Measurements from ENCODE around the gene MRPL38. TPM values are rescaled to one million over a fixed set of nuclear protein-coding genes. Genes with fewer than 3 reads are reported as not detected.
"Not testable (repeated sequence)": the region's sequence is repeated elsewhere in the genome, so short reads cannot be mapped to it uniquely, and the experiment has no call there.

MRPL38 gene
- total RNA-seq, 2 experiments from 2014 or later, result 148 to 161 TPM

- peaks cover 21% of the 10 kb centered on the region for H3K4me1 Mint-ChIP-seq
- not testable (repeated sequence) for H3K27ac Mint-ChIP-seq, H3K36me3 Mint-ChIP-seq, H3K4me3 Mint-ChIP-seq, H3K27me3 Mint-ChIP-seq, DNase-seq, H3K9me3 Mint-ChIP-seq
Measured at GRCh38 chr17:75868730-75869281, 35.9 kb downstream of the MRPL38 start.

GRCh38 chr17:75865404-75866188 lies 39.1 kb downstream of the MRPL38 start:
- H3K4me3 Mint-ChIP-seq, H3K27me3 Mint-ChIP-seq, DNase-seq, H3K9me3 Mint-ChIP-seq, H3K36me3 Mint-ChIP-seq, H3K27ac Mint-ChIP-seq: not testable (repeated sequence)
- peaks cover 14% of the 10 kb centered on the region for H3K4me1 Mint-ChIP-seq

- H3K36me3 Mint-ChIP-seq, H3K9me3 Mint-ChIP-seq, DNase-seq, H3K27me3 Mint-ChIP-seq: not testable (repeated sequence)
- Mint-ChIP-seq H3K4me1 (peaks cover 14% of the 10 kb centered on the region), H3K27ac (peak overlapping the region; percentile 56), H3K4me3 (peak overlapping the region; percentile 25)
Measured at GRCh38 chr17:75864887-75865286, 39.8 kb downstream of the MRPL38 start.

- H3K27me3 Mint-ChIP-seq, result no peaks in the 10 kb centered on the region
- H3K36me3 Mint-ChIP-seq, result no peaks in the 10 kb centered on the region
- no peak overlapping the region for H3K4me3 Mint-ChIP-seq
- H3K4me1 Mint-ChIP-seq, result peaks cover 15% of the 10 kb centered on the region
- DNase-seq, result peak; percentile 55
- H3K9me3 Mint-ChIP-seq, result no peaks in the 10 kb centered on the region
- H3K27ac Mint-ChIP-seq, result peak overlapping the region; percentile 56
Measured at GRCh38 chr17:75864448-75864871, 40.2 kb downstream of the MRPL38 start.

GRCh38 chr17:75861927-75862317 lies 42.8 kb downstream of the MRPL38 start:
- DNase-seq, result no peak
- no peak overlapping the region for H3K4me3 Mint-ChIP-seq
- H3K9me3 Mint-ChIP-seq, result no peaks in the 10 kb centered on the region
- H3K4me1 Mint-ChIP-seq, result peaks cover 27% of the 10 kb centered on the region
- no peaks in the 10 kb centered on the region for H3K27me3 Mint-ChIP-seq
- no peak overlapping the region for H3K27ac Mint-ChIP-seq
- H3K36me3 Mint-ChIP-seq, result no peaks in the 10 kb centered on the region

- not testable (repeated sequence) for H3K27ac Mint-ChIP-seq, H3K9me3 Mint-ChIP-seq, H3K4me3 Mint-ChIP-seq, H3K27me3 Mint-ChIP-seq, H3K36me3 Mint-ChIP-seq, DNase-seq
- peaks cover 25% of the 10 kb centered on the region for H3K4me1 Mint-ChIP-seq
Measured at GRCh38 chr17:75859358-75859757, 45.3 kb downstream of the MRPL38 start.

GRCh38 chr17:75856062-75856756 lies 48.5 kb downstream of the MRPL38 start:
- DNase-seq, result no peak
- no peaks in the 10 kb centered on the region for H3K9me3 Mint-ChIP-seq
- H3K4me3 Mint-ChIP-seq, result no peak overlapping the region
- H3K27me3 Mint-ChIP-seq, result no peaks in the 10 kb centered on the region
- no peaks in the 10 kb centered on the region for H3K36me3 Mint-ChIP-seq
- H3K4me1 Mint-ChIP-seq, result peaks cover 26% of the 10 kb centered on the region
- no peak overlapping the region for H3K27ac Mint-ChIP-seq

- Mint-ChIP-seq H3K9me3 (no peaks in the 10 kb centered on the region), H3K27ac (no peak within 1 kb of the TSS), H3K4me1 (peaks cover 26% of the 10 kb centered on the region), H3K4me3 (no peak within 1 kb of the TSS), H3K27me3 (no peaks in the 10 kb centered on the region), H3K36me3 (no peaks in the 10 kb centered on the region)
- DNase-seq, result peak; percentile 97
Measured at GRCh38 chr17:75855310-75856061, 49.2 kb downstream of the MRPL38 start, which contains the start of gene WBP2. WBP2 (minus strand) TSS chr17:75855335; CDS start chr17:75855297, 38 bp downstream.

- H3K27me3 Mint-ChIP-seq, result no peaks in the 10 kb centered on the region
- DNase-seq, result no peak
- H3K9me3 Mint-ChIP-seq, result no peaks in the 10 kb centered on the region
- H3K4me3 Mint-ChIP-seq, result no peak overlapping the region
- no peak overlapping the region for H3K27ac Mint-ChIP-seq
- H3K4me1 Mint-ChIP-seq, result peaks cover 26% of the 10 kb centered on the region
- peaks cover under 1% of the 10 kb centered on the region for H3K36me3 Mint-ChIP-seq
Measured at GRCh38 chr17:75854881-75855309, 49.8 kb downstream of the MRPL38 start.

- Mint-ChIP-seq H3K36me3 (peaks cover 3% of the 10 kb centered on the region), H3K27ac (no peak overlapping the region), H3K9me3 (no peaks in the 10 kb centered on the region), H3K4me1 (peaks cover 23% of the 10 kb centered on the region), H3K27me3 (no peaks in the 10 kb centered on the region), H3K4me3 (no peak overlapping the region)
- no peak for DNase-seq
Measured at GRCh38 chr17:75854101-75854748, 50.5 kb downstream of the MRPL38 start.

GRCh38 chr17:75853433-75853832 lies 51.3 kb downstream of the MRPL38 start:
- H3K27me3 Mint-ChIP-seq, result no peaks in the 10 kb centered on the region
- peak overlapping the region; percentile 62 for H3K27ac Mint-ChIP-seq
- H3K4me1 Mint-ChIP-seq, result peaks cover 18% of the 10 kb centered on the region
- H3K4me3 Mint-ChIP-seq, result peak overlapping the region; percentile 25
- peaks cover 3% of the 10 kb centered on the region for H3K36me3 Mint-ChIP-seq
- no peaks in the 10 kb centered on the region for H3K9me3 Mint-ChIP-seq
- DNase-seq, result no peak

- not testable (repeated sequence) for H3K9me3 Mint-ChIP-seq, H3K27me3 Mint-ChIP-seq, DNase-seq, H3K4me3 Mint-ChIP-seq, H3K27ac Mint-ChIP-seq, H3K36me3 Mint-ChIP-seq
- peaks cover 16% of the 10 kb centered on the region for H3K4me1 Mint-ChIP-seq
Measured at GRCh38 chr17:75851693-75851991, 53.0 kb downstream of the MRPL38 start.

GRCh38 chr17:75850928-75851692 lies 53.6 kb downstream of the MRPL38 start:
- peaks cover 11% of the 10 kb centered on the region for H3K4me1 Mint-ChIP-seq
- no peaks in the 10 kb centered on the region for H3K27me3 Mint-ChIP-seq
- H3K4me3 Mint-ChIP-seq, result no peak overlapping the region
- H3K27ac Mint-ChIP-seq, result no peak overlapping the region
- H3K36me3 Mint-ChIP-seq, result peaks cover 4% of the 10 kb centered on the region
- no peaks in the 10 kb centered on the region for H3K9me3 Mint-ChIP-seq
- no peak for DNase-seq

- no peaks in the 10 kb centered on the region for H3K27me3 Mint-ChIP-seq
- peaks cover 6% of the 10 kb centered on the region for H3K36me3 Mint-ChIP-seq
- H3K4me3 Mint-ChIP-seq, result no peak overlapping the region
- DNase-seq, result no peak
- H3K27ac Mint-ChIP-seq, result no peak overlapping the region
- peaks cover 20% of the 10 kb centered on the region for H3K4me1 Mint-ChIP-seq
- H3K9me3 Mint-ChIP-seq, result no peaks in the 10 kb centered on the region
Measured at GRCh38 chr17:75849724-75850123, 55.0 kb downstream of the MRPL38 start.
